K562 (cell line): Measurements from ENCODE around the gene TCP11. TPM values are rescaled to one million over a fixed set of nuclear protein-coding genes. Genes with fewer than 3 reads are reported as not detected.

ENCODE experiments used
- ATAC-seq: fragments of 200-7000 bp; cut with Tn5 transposase; 3 replicates; pipeline ENCODE4 v1.9.1; 2020; ENCODE audit warnings: moderate library complexity
- BruUV-seq: library from RNA; stranded (reverse); fragments of 400-500 nt; replicated peaks from 2 replicates; lab custom pipeline; 2021; lab: Mats Ljungman, UMichigan
- CTCF ChIA-PET: fragments of 300-600 bp; formaldehyde crosslinking; extraction: SDS; loops from one replicate; lab custom pipeline; 2021; ENCODE audit warnings: low intra/inter-chr PET ratio; lab: Yijun Ruan, JAX
- POLR2A ChIA-PET: fragments of 300-600, 350-650 bp; sonication (Branson Sonifier 250); formaldehyde crosslinking; extraction: SDS; loops from one replicate; lab custom pipeline; 2021; ENCODE audit warnings: antibody characterized with exemption, inconsistent platforms; lab: Yijun Ruan, JAX
- DNase-seq, 4 experiments: peaks; one replicate each; pipeline versions ENCODE4 v3.0.0 to v3.0.0-alpha.2; 2011 to 2018; ENCODE audit warnings: low spot score in 3 of 4, mixed read lengths in 3 of 4; ENCODE audit errors: extremely low read depth in 1 of 4
- FAIRE-seq: peaks from 2 replicates; lab custom pipeline; 2011; peaks lifted over from hg19 to GRCh38; lab: Jason Lieb, UNC
- H2AFZ ChIP-seq: 2 replicates; pipeline ENCODE4 v1.6.0; 2011; ENCODE audit warnings: low read depth, low read length, control low read depth, inconsistent platforms
- H3K27ac ChIP-seq: fragments of 200-600 bp; 3 replicates; pipeline ENCODE4 v1.8.0; 2011; ENCODE audit warnings: low read depth, mild to moderate bottlenecking, control low read depth, inconsistent platforms, low read length, moderate library complexity, mixed read lengths; ENCODE audit errors: extremely low read depth
- H3K27me3 ChIP-seq, 2 experiments: fragments of 300-600 bp in 1 of 2; 2 replicates in 1 of 2; 3 replicates in 1 of 2; pipeline versions ENCODE4 v1.6.0 to v1.8.0; 2011; ENCODE audit warnings: inconsistent platforms in 2 of 2, low read length in 2 of 2, mild to moderate bottlenecking in 1 of 2, mixed read lengths in 1 of 2, moderate library complexity in 1 of 2; ENCODE audit not compliant: control insufficient read depth in 2 of 2, insufficient read depth in 2 of 2
- H3K36me3 ChIP-seq: fragments of 300-600 bp; 3 replicates; pipeline ENCODE4 v1.8.0; 2011; ENCODE audit warnings: mild to moderate bottlenecking, low read length, inconsistent platforms; ENCODE audit not compliant: control insufficient read depth, insufficient read depth
- H3K4me1 ChIP-seq, 2 experiments: fragments of 200-600 bp in 1 of 2; replicated peaks in 1 of 2; 2 replicates in 1 of 2; 3 replicates in 1 of 2; pipeline versions ENCODE4 v1.5.1 to v1.8.0; 2011; ENCODE audit warnings: inconsistent platforms in 2 of 2, low read length in 2 of 2, mild to moderate bottlenecking in 1 of 2, mixed read lengths in 1 of 2, moderate library complexity in 1 of 2; ENCODE audit not compliant: control insufficient read depth in 2 of 2, insufficient read depth in 2 of 2
- H3K4me2 ChIP-seq: 2 replicates; pipeline ENCODE4 v1.6.1; 2011; ENCODE audit warnings: low read length, control low read depth, inconsistent platforms, mixed read lengths; ENCODE audit not compliant: insufficient read depth
- H3K4me3 ChIP-seq: fragments of 200-600 bp; sonication (generic), shearing (Covaris generic); 2 replicates; pipeline ENCODE4 v1.5.1; 2016; ENCODE audit warnings: control low read depth, inconsistent platforms
- H3K79me2 ChIP-seq: fragments of 200-600 bp; 3 replicates; pipeline ENCODE4 v1.8.0; 2011; ENCODE audit warnings: low read length, inconsistent platforms; ENCODE audit not compliant: control insufficient read depth, insufficient read depth
- H3K9ac ChIP-seq, 2 experiments: 2 replicates each; pipeline versions ENCODE4 v1.6.0 to v1.6.1; 2011; ENCODE audit warnings: low read depth in 2 of 2, low read length in 2 of 2, control low read depth in 1 of 2, inconsistent platforms in 1 of 2, mild to moderate bottlenecking in 1 of 2, mixed read lengths in 1 of 2; ENCODE audit not compliant: insufficient read depth in 1 of 2
- H3K9me1 ChIP-seq: one replicate; pipeline ENCODE4 v1.6.0; 2011; ENCODE audit warnings: inconsistent platforms, mild to moderate bottlenecking, low read length, moderate library complexity; ENCODE audit not compliant: control insufficient read depth, insufficient read depth
- H3K9me3 ChIP-seq: replicated peaks from 2 replicates; pipeline ENCODE4 v1.5.1; 2011; ENCODE audit warnings: low read depth, low read length, inconsistent platforms; ENCODE audit not compliant: control insufficient read depth, insufficient read depth
- H4K20me1 ChIP-seq: replicated peaks from 2 replicates; pipeline ENCODE4 v1.6.1; 2011; ENCODE audit warnings: low read length, inconsistent platforms, mixed read lengths; ENCODE audit not compliant: control insufficient read depth, insufficient read depth
- ARID4B ChIP-seq: sonication (generic); formaldehyde crosslinking; IDR thresholded peaks from 2 replicates; pipeline ENCODE4 v1.8.0; 2022; ENCODE audit warnings: mild to moderate bottlenecking, missing genetic modification reagents
- E2F6 ChIP-seq, 2 experiments: IDR thresholded peaks; 2 replicates each; pipeline ENCODE4 v1.6.1; 2011; ENCODE audit warnings: borderline replicate concordance in 1 of 2, control low read depth in 1 of 2, low read depth in 1 of 2, low read length in 1 of 2, mild to moderate bottlenecking in 1 of 2, mixed read lengths in 1 of 2, moderate library complexity in 1 of 2; ENCODE audit not compliant: insufficient read depth in 1 of 2, insufficient read length in 1 of 2, poor library complexity in 1 of 2, severe bottlenecking in 1 of 2; ENCODE audit errors: extremely low read depth in 1 of 2
- GABPB1 ChIP-seq: sonication (generic); formaldehyde crosslinking; IDR thresholded peaks from 2 replicates; pipeline ENCODE4 v1.8.0; 2022; ENCODE audit warnings: mild to moderate bottlenecking, missing genetic modification reagents
- HDAC6 ChIP-seq: IDR thresholded peaks from 2 replicates; pipeline ENCODE4 v1.6.1; 2012; ENCODE audit warnings: low read depth, mild to moderate bottlenecking, control low read depth, inconsistent platforms, low read length, moderate library complexity
- JUN ChIP-seq, 2 experiments: sonication (generic) in 1 of 2; formaldehyde crosslinking in 1 of 2; IDR thresholded peaks; 2 replicates each; pipeline versions ENCODE4 v1.6.1 to v1.8.0; 2012 to 2022; ENCODE audit warnings: borderline replicate concordance in 2 of 2, mild to moderate bottlenecking in 2 of 2, improper control_type of control experiment in 1 of 2, low read depth in 1 of 2, low read length in 1 of 2, missing genetic modification reagents in 1 of 2
- LEF1 ChIP-seq: fragments of 450-650 bp; IDR thresholded peaks from 2 replicates; pipeline ENCODE4 v1.6.1; 2016; ENCODE audit warnings: mild to moderate bottlenecking
- NELFE ChIP-seq: IDR thresholded peaks from 2 replicates; pipeline ENCODE4 v1.6.1; 2011; ENCODE audit warnings: mild to moderate bottlenecking; ENCODE audit not compliant: insufficient read depth, insufficient read length
- PURB ChIP-seq: sonication (generic); formaldehyde crosslinking; IDR thresholded peaks from 2 replicates; pipeline ENCODE4 v1.9.0; 2021; ENCODE audit warnings: low read depth, mild to moderate bottlenecking, missing genetic modification reagents
- PYGO2 ChIP-seq: fragments of 450-650 bp; IDR thresholded peaks from 2 replicates; pipeline ENCODE4 v1.6.1; 2016; ENCODE audit warnings: mild to moderate bottlenecking, missing genetic modification characterization, moderate library complexity, missing compliant biosample characterization
- RBFOX2 ChIP-seq: fragments of 200-400 bp; formaldehyde crosslinking; IDR thresholded peaks from 2 replicates; pipeline ENCODE4 v1.6.1; 2017; ENCODE audit warnings: low read depth, mild to moderate bottlenecking, low read length, moderate library complexity
- RBM25 ChIP-seq: fragments of 200-400 bp; formaldehyde crosslinking; IDR thresholded peaks from 2 replicates; pipeline ENCODE4 v1.6.1; 2018; ENCODE audit warnings: low read length, low read depth, moderate library complexity; ENCODE audit not compliant: severe bottlenecking
- SNAPC5 ChIP-seq: fragments of 250-450 bp; sonication (Bioruptor Pico); IDR thresholded peaks from 2 replicates; pipeline ENCODE4 v1.8.0; 2021; ENCODE audit warnings: moderate library complexity, mild to moderate bottlenecking, inconsistent platforms
- SUPT5H ChIP-seq: fragments of 450-650 bp; IDR thresholded peaks from 2 replicates; pipeline ENCODE4 v1.6.1; 2016
- XRCC5 ChIP-seq: fragments of 200-400 bp; formaldehyde crosslinking; IDR thresholded peaks from 2 replicates; pipeline ENCODE4 v1.6.1; 2017; ENCODE audit warnings: low read depth, mild to moderate bottlenecking, low read length
- ZNF175 ChIP-seq: fragments of 200-800 bp; sonication (Bioruptor generic); IDR thresholded peaks from 2 replicates; pipeline ENCODE4 v1.6.1; 2016; ENCODE audit warnings: low read depth, mild to moderate bottlenecking, missing genetic modification characterization, missing compliant biosample characterization
- ZNF830 ChIP-seq: fragments of 250-450 bp; sonication (Bioruptor Pico); IDR thresholded peaks from 2 replicates; pipeline ENCODE4 v1.5.0; 2021; ENCODE audit warnings: mild to moderate bottlenecking
- WGBS: fragments of 100-300 bp; shearing (Covaris generic); methylation state at CpG from one replicate; pipeline ENCODE4 v1.1.6; 2016; ENCODE audit warnings: low coverage, mixed read lengths; ENCODE audit not compliant: insufficient coverage; ENCODE audit errors: missing lambda C conversion rate; 5-methylcytosine and 5-hydroxymethylcytosine counted together
- in situ Hi-C: fragments of 300-500 bp; cut with MboI; formaldehyde crosslinking; loops from 4 replicates; pipeline ENCODE4 v1.15.0; 2018; ENCODE audit warnings: inconsistent platforms, mixed read lengths
- intact Hi-C: fragments of 100-400 bp; cut with micrococcal nuclease; formaldehyde crosslinking; loops from 2 replicates; pipeline ENCODE4 v1.14.2; 2022
- polyA plus RNA-seq, 8 experiments: library from polyadenylated mRNA; depleted of rRNA in 4 of 8; stranded (reverse) in 5 of 8; unstranded in 3 of 8; fragments of >200 nt; fragmentation: Nextera tagmentation in 2 of 8; fragmentation: Illumina TruSeq in 1 of 8; extraction: Ambion mirVana in 2 of 8; extraction: Trizol in 1 of 8; gene quantifications; 2 replicates each; pipeline versions ENCODE4 v1.2.1 to v1.2.3, GENCODE V29; 2011 to 2014; ENCODE audit warnings: inconsistent platforms in 1 of 8, missing spikeins in 1 of 8
- total RNA-seq, 7 experiments: library from RNA; depleted of rRNA in 6 of 7; stranded (reverse); fragments of >200 nt in 6 of 7; fragmentation: Illumina TruSeq in 2 of 7; extraction: Trizol in 2 of 7; gene quantifications; 2 replicates each; pipeline versions ENCODE4 v1.2.1 to v1.2.3, GENCODE V29; 2011 to 2021; ENCODE audit warnings: low replicate concordance in 1 of 7

The TCP11 gene
- total and polyA plus RNA-seq, 9 of the 15 experiments (the other 6 are each of a cell fraction or from before 2014, with no cell fraction given), result not detected

GRCh38 chr6:35082046-35082732 lies 59.0 kb downstream of the TCP11 start:
- H3K9ac ChIP-seq, result no peak overlapping the region
- no peaks in the 10 kb centered on the region for H3K27me3 ChIP-seq
- H3K4me1 ChIP-seq, result peaks cover 0 to 16% of the 10 kb centered on the region in 2 experiments; a peak in 1 of 5 replicates
- ChIA-PET POLR2A (interaction anchor here (0.5 kb wide), 1 partner anchor 446 kb away, joined by 4 read pairs; no protein-coding TSS in a partner anchor), CTCF (no interaction called here)
- intact Hi-C loops, result no loop called here
- DNase-seq (no peak), ATAC-seq (no peak), FAIRE-seq (no peak)
- H4K20me1 ChIP-seq, result no peaks in the 10 kb centered on the region
- H3K36me3 ChIP-seq, result peaks cover 9% of the 10 kb centered on the region; the same call in 1 of the 3 replicates
- 62% methylated on average over 19 of the region's 19 CpGs for WGBS
- no TSS peak for BruUV-seq
- no peak overlapping the region for H3K4me3 ChIP-seq
- no peaks in the 10 kb centered on the region for H3K79me2 ChIP-seq
- H3K9me1 ChIP-seq, result no peaks in the 10 kb centered on the region
- H3K27ac ChIP-seq, result no peak overlapping the region
- H3K9me3 ChIP-seq, result no peaks in the 10 kb centered on the region
- in situ Hi-C loops, result no loop called here
- no peak overlapping the region for H2AFZ ChIP-seq
- H3K4me2 ChIP-seq, result no peak overlapping the region
- TF ChIP-seq JUN (IDR thresholded peaks at IDR 0.05; ENCODE audit: borderline replicate concordance, low read depth, low read length) (no peak), JUN (CRISPR knock-in tag; IDR thresholded peaks at IDR 0.05; ENCODE audit: borderline replicate concordance) (no peak), PYGO2 (no peak), RBM25 (no peak), LEF1 (no peak), SNAPC5 (no peak), ARID4B (CRISPR knock-in tag) (no peak), GABPB1 (CRISPR knock-in tag) (no peak), E2F6 (IDR thresholded peaks at IDR 0.05; ENCODE audit: borderline replicate concordance in 1 of 2, extremely low read depth in 1 of 2, insufficient read depth in 1 of 2, insufficient read length in 1 of 2, low read depth in 1 of 2, low read length in 1 of 2, poor library complexity in 1 of 2, severe bottlenecking in 1 of 2) (no peak), HDAC6 (no peak), ZNF175 (CRISPR knock-in tag) (no peak), RBFOX2 (no peak), PURB (CRISPR knock-in tag) (no peak), ZNF830 (CRISPR knock-in tag) (no peak), NELFE (no peak), XRCC5 (no peak), SUPT5H (no peak)
